Stomach (tissue), 9 donors: Measurements from ENCODE around the gene ZFAND6. TPM values are rescaled to one million over a fixed set of nuclear protein-coding genes. Genes with fewer than 3 reads are reported as not detected.

Experiments used
- DNase-seq, 2 donors: peaks; one replicate each; pipeline versions ENCODE4 v3.0.0 to v3.0.0-alpha.2; 2013 to 2019
- H3K27ac ChIP-seq, 5 donors: fragments of 200-600 bp in 4 of 5; sonication (generic) in 4 of 5; one replicate each; pipeline ENCODE4 v1.5.1; 2013 to 2019; ENCODE audit warnings: mild to moderate bottlenecking in 1 of 5, moderate library complexity in 1 of 5
- H3K27me3 ChIP-seq, 3 donors: fragments of 200-600 bp; sonication (generic); one replicate each; pipeline ENCODE4 v1.5.1; 2017 to 2019; ENCODE audit warnings: mixed run types in 1 of 3
- H3K36me3 ChIP-seq, 4 donors: fragments of 200-600 bp; sonication (generic); 1 replicate in 3 of 4; 2 replicates in 1 of 4; pipeline ENCODE4 v1.5.1; 2016 to 2019
- H3K4me1 ChIP-seq, 4 donors: fragments of 200-600 bp; sonication (generic); one replicate each; pipeline ENCODE4 v1.5.1; 2016 to 2019
- H3K4me3 ChIP-seq, 4 donors: fragments of 200-600 bp; sonication (generic) in 3 of 4; one replicate each; pipeline ENCODE4 v1.5.1; 2016 to 2019; ENCODE audit warnings: mild to moderate bottlenecking in 1 of 4
- H3K9me3 ChIP-seq, 4 donors: fragments of 200-600 bp; sonication (generic); one replicate each; pipeline ENCODE4 v1.5.1; 2016 to 2019
- EP300 ChIP-seq: sonication (generic); formaldehyde crosslinking; IDR thresholded peaks from one replicate; pipeline ENCODE4 v1.6.1; 2017; ENCODE audit warnings: antibody characterized with exemption
- POLR2A ChIP-seq, 4 donors: fragments of 450-650 bp; IDR thresholded peaks; one replicate each; pipeline ENCODE4 v1.6.1; 2016; ENCODE audit warnings: antibody characterized with exemption in 4 of 4, control low read depth in 2 of 4, mild to moderate bottlenecking in 1 of 4, moderate library complexity in 1 of 4
- POLR2AphosphoS5 ChIP-seq, 3 donors: sonication (generic); formaldehyde crosslinking; IDR thresholded peaks; one replicate each; pipeline ENCODE4 v1.6.1; 2016; ENCODE audit warnings: antibody characterized with exemption in 3 of 3
- whole genome bisulfite sequencing, 5 donors: extraction: QIAGEN DNeasy Blood & Tissue Kit in 3 of 5; methylation state at CpG; one replicate each; pipeline versions ENCODE4 v1.1.5 to v1.1.7; 2013 to 2018; 5-methylcytosine and 5-hydroxymethylcytosine counted together
- intact Hi-C: fragments of 100-400 bp; cut with DNase I; formaldehyde crosslinking; loops from one replicate; pipeline ENCODE4 v1.15.1; 2023; ENCODE audit warnings: low total_unique reads
- polyA plus RNA-seq, 3 donors: library from polyadenylated mRNA; stranded (reverse); fragments of 200-250 nt; gene quantifications; one replicate each; pipeline ENCODE4 v1.2.3, GENCODE V29; 2013
- small RNA-seq, 4 donors: library from RNA; depleted of rRNA; stranded (forward); fragments of <200 nt; gene quantifications; one replicate each; pipeline ENCODE3, GENCODE V24; 2016
- total RNA-seq, 5 donors: library from RNA; depleted of rRNA; stranded (reverse); fragments of >200 nt; gene quantifications; one replicate each; pipeline versions ENCODE4 v1.1.0 to v1.2.3, GENCODE V29; 2014 to 2016
- TF ChIP-seq, protein P1 (sequence below), 7 experiments: fragments of 450-650 bp in 4 of 7; fragments of 200-600 bp in 3 of 7; sonication (generic) in 3 of 7; IDR thresholded peaks; one replicate each; pipeline ENCODE4 v1.5.1; 2016 to 2019; ENCODE audit warnings: antibody characterized with exemption in 7 of 7, control low read depth in 2 of 7, mild to moderate bottlenecking in 1 of 7
- donor health status: healthy with polysubstance abuse.
- donor health status: Bipolar disorder and iron deficiency.
- donor health status: healthy.

The ZFAND6 gene
- total and polyA plus RNA-seq, 8 donors = 12.2 to 271 (median 66.4) TPM

DNA sequence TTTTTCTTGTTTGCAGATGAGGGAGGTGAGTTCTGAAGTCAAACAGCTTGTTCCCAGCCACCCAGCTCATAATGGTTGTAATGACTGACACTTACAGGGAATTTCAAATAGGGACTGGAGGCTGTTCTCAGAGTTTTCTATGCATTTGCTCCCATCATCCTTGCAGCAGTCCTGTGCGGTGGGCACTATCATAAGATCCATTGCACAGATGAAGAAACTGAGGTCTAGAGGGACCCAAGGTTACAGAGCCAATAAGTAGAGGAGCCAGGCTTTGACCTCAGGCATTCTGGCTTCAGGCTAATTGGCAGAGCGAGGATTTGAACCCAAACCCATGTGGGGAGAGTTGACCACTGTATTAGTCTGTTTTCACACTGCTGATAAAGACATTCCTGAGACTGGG lies 125.7 kb downstream of the ZFAND6 start:
- H3K36me3 ChIP-seq = peaks cover 15 to 77% (median 73%) of the 10 kb centered on the region in 4 donors
- H3K9me3 ChIP-seq = no peaks in the 10 kb centered on the region
- intact Hi-C loops = no loop called here

DNA sequence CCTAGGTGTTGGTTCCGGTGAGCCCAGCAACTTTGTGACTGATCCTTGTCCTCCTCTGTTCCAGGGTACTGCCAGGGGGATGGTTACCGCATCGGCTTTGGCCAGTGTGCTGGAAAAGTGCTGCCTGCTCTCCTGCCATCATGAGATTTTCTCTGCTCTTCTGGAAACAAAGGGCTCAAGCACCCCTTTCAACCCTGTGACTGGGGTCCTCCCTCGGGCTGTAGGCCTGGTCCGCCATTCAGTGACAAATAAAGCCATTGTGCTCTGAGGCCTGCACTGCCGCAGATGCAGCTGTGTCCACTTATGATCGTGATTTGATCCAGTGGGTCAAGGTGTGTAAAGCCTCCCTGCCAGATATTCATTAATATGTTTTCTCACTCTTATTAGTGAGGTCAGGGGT lies 126.6 kb downstream of the ZFAND6 start:
- Histone ChIP-seq H3K27ac (no peak overlapping the region), H3K27me3 (no peaks in the 10 kb centered on the region), H3K9me3 (no peaks in the 10 kb centered on the region), H3K36me3 (peaks cover 15 to 68% (median 64%) of the 10 kb centered on the region in 4 donors), H3K4me1 (peaks cover 0 to 11% (median 0%) of the 10 kb centered on the region in 4 donors), H3K4me3 (no peak overlapping the region)
- 92 to 100% (median 94%) methylated on average over 4 to 7 of the region's 7 CpGs for WGBS, 5 donors
- DNase-seq = no peak
- intact Hi-C loops = no loop called here
- TF ChIP-seq EP300 (no peak), POLR2AphosphoS5 (IDR thresholded peaks at IDR 0.05) (no peak), POLR2A (IDR thresholded peaks at IDR 0.05) (no peak)
- TF ChIP-seq, protein P1, sequence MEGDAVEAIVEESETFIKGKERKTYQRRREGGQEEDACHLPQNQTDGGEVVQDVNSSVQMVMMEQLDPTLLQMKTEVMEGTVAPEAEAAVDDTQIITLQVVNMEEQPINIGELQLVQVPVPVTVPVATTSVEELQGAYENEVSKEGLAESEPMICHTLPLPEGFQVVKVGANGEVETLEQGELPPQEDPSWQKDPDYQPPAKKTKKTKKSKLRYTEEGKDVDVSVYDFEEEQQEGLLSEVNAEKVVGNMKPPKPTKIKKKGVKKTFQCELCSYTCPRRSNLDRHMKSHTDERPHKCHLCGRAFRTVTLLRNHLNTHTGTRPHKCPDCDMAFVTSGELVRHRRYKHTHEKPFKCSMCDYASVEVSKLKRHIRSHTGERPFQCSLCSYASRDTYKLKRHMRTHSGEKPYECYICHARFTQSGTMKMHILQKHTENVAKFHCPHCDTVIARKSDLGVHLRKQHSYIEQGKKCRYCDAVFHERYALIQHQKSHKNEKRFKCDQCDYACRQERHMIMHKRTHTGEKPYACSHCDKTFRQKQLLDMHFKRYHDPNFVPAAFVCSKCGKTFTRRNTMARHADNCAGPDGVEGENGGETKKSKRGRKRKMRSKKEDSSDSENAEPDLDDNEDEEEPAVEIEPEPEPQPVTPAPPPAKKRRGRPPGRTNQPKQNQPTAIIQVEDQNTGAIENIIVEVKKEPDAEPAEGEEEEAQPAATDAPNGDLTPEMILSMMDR (IDR thresholded peaks at IDR 0.05) = no peak

More for the DNA sequence above, 125.7 kb downstream of the ZFAND6 start:
- Histone ChIP-seq H3K27ac (no peak overlapping the region), H3K4me1 (peaks cover 0 to 11% (median 0%) of the 10 kb centered on the region in 4 donors), H3K27me3 (no peaks in the 10 kb centered on the region), H3K4me3 (no peak overlapping the region)
- WGBS, 5 donors = 92 to 98% (median 96%) methylated on average over 2 of the region's 2 CpGs
- DNase-seq = no peak
- TF ChIP-seq POLR2A (IDR thresholded peaks at IDR 0.05) (no peak), POLR2AphosphoS5 (IDR thresholded peaks at IDR 0.05) (no peak), EP300 (no peak)
- TF ChIP-seq, protein P1 (IDR thresholded peaks at IDR 0.05) = no peak

DNA sequence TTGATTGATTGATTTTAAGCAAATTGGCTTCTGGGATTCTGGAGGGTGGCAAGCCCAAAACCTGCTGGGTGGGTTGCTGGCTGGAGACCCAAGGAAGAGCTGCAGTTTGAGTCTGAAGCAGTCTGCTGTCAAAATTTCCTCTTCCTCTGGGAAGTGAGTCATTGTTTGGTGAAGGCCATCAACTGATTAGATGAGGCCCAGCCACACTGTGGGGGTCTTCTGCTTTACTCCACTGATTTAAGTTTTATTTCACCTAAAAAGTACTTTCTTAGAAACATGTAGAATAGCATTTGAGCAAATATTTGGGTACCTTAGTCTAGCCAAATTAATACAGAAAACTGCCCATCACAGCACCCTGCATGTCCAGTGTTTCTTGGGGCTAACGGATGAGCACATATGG lies 127.1 kb downstream of the ZFAND6 start:
- TF ChIP-seq EP300 = no peak
- no peak for TF ChIP-seq POLR2AphosphoS5 (IDR thresholded peaks at IDR 0.05)
- no peak for TF ChIP-seq POLR2A (IDR thresholded peaks at IDR 0.05)
- TF ChIP-seq, protein P1 (IDR thresholded peaks at IDR 0.05) = no peak
- H3K4me3 ChIP-seq = no peak overlapping the region
- WGBS, 5 donors = 96 to 100% (median 100%) methylated on average over 1 of the region's 1 CpG
- DNase-seq = no peak
- intact Hi-C loops = no loop called here
- peaks cover 0 to 11% (median 0%) of the 10 kb centered on the region in 4 donors for H3K4me1 ChIP-seq
- H3K27me3 ChIP-seq = no peaks in the 10 kb centered on the region
- no peaks in the 10 kb centered on the region for H3K9me3 ChIP-seq
- H3K27ac ChIP-seq = no peak overlapping the region
- H3K36me3 ChIP-seq = peaks cover 15 to 63% (median 59%) of the 10 kb centered on the region in 4 donors

Small RNA genes lying within 50 kb of the gene (small RNA-seq; reads per million reads assigned to genes)
- gene RF00017 = 0 reads per million in 4 donors

Other genes with a start within 250 kb of the ZFAND6 start
- 10 to 100 TPM in 2 of 5 donors, 1 to 10 TPM in 1, not detected in 2; 5.7 to 31.0 (median 17.9) TPM for gene MTHFS, start 162.7 kb upstream of the ZFAND6 start, total RNA-seq
- 100 to 1,000 TPM in 1 of 3 donors, 10 to 100 TPM in 2; 65.1 to 101 (median 86.7) TPM for gene MTHFS, start 162.7 kb upstream of the ZFAND6 start, polyA plus RNA-seq
- 10 to 100 TPM in 1 of 5 donors, 1 to 10 TPM in 1, under 1 TPM in 1, not detected in 2; 0.87 to 12.5 (median 2.8) TPM for gene BCL2A1, start 88.5 kb upstream of the ZFAND6 start, total RNA-seq
- 10 to 100 TPM in 1 of 3 donors, 1 to 10 TPM in 2; 3.8 to 29.4 (median 4.4) TPM for gene BCL2A1, start 88.5 kb upstream of the ZFAND6 start, polyA plus RNA-seq
- gene FAH, start 93.3 kb downstream of the ZFAND6 start, total RNA-seq = 10 to 100 TPM in 4 of 5 donors, 1 to 10 TPM in 1; 7.6 to 40.6 (median 14.3) TPM
- 10 to 100 TPM; 18.2 to 24.3 (median 20.7) TPM for gene FAH, start 93.3 kb downstream of the ZFAND6 start, polyA plus RNA-seq
- gene CTXND1, start 192.5 kb downstream of the ZFAND6 start, total RNA-seq = 1 to 10 TPM in 2 of 5 donors, under 1 TPM in 3; 0.29 to 4.3 (median 0.73) TPM
- gene CTXND1, start 192.5 kb downstream of the ZFAND6 start, polyA plus RNA-seq = 1 to 10 TPM in 2 of 3 donors, under 1 TPM in 1; 0.93 to 3.8 (median 1.9) TPM